Left renal cortex interstitium (tissue), 4 donors: Measurements from ENCODE around the gene WIPF1. TPM values are rescaled to one million over a fixed set of nuclear protein-coding genes. Genes with fewer than 3 reads are reported as not detected.

ENCODE experiments used
- DNase-seq, 4 donors: peaks; one replicate each; pipeline ENCODE4 v3.0.0-alpha.2; 2013; ENCODE audit warnings: low read depth in 4 of 4, low spot score in 2 of 4, missing footprints in 1 of 4
- polyA plus RNA-seq, 4 donors: library from polyadenylated mRNA; unstranded; fragments of 120-200 nt; gene quantifications; one replicate each; pipeline ENCODE4 v1.2.1, GENCODE V29; 2013; ENCODE audit not compliant: insufficient read length in 4 of 4

Gene WIPF1
- polyA plus RNA-seq, 4 donors, result 24.1 to 28.0 (median 26.4) TPM

- DNase-seq, result no peak
Measured at GRCh38 chr2:174546519-174547506, 50.8 kb downstream of the WIPF1 start.

- no peak for DNase-seq
Measured at GRCh38 chr2:174545240-174545639, 52.4 kb downstream of the WIPF1 start.

GRCh38 chr2:174544802-174545201 lies 52.8 kb downstream of the WIPF1 start:
- no peak for DNase-seq

GRCh38 chr2:174544156-174544555 lies 53.4 kb downstream of the WIPF1 start:
- no peak for DNase-seq

GRCh38 chr2:174540893-174541292 lies 56.7 kb downstream of the WIPF1 start:
- no peak for DNase-seq

- no peak for DNase-seq
Measured at GRCh38 chr2:174535757-174536703, 61.6 kb downstream of the WIPF1 start.

- DNase-seq, result no peak
Measured at GRCh38 chr2:174535083-174535482, 62.5 kb downstream of the WIPF1 start.

GRCh38 chr2:174529916-174530315 lies 67.7 kb downstream of the WIPF1 start:
- DNase-seq, result no peak

GRCh38 chr2:174527959-174528358 lies 69.6 kb downstream of the WIPF1 start:
- DNase-seq, result no peak

GRCh38 chr2:174527101-174527721 lies 70.4 kb downstream of the WIPF1 start:
- no peak for DNase-seq

- no peak for DNase-seq
Measured at GRCh38 chr2:174524527-174524926, 73.1 kb downstream of the WIPF1 start.

- no peak for DNase-seq
Measured at GRCh38 chr2:174522553-174522952, 75.1 kb downstream of the WIPF1 start.

- no peak for DNase-seq
Measured at GRCh38 chr2:174518395-174518794, 79.2 kb downstream of the WIPF1 start.

GRCh38 chr2:174516501-174517378 lies 80.9 kb downstream of the WIPF1 start:
- DNase-seq, result no peak

GRCh38 chr2:174512345-174512744 lies 85.3 kb downstream of the WIPF1 start:
- no peak for DNase-seq

GRCh38 chr2:174511580-174512260 lies 85.9 kb downstream of the WIPF1 start:
- DNase-seq, result no peak

GRCh38 chr2:174510583-174511189 lies 86.9 kb downstream of the WIPF1 start:
- DNase-seq, result no peak
